Stomach (tissue), 9 donors: ENCODE results near the gene ZNF397. TPM values are rescaled to one million over a fixed set of nuclear protein-coding genes. Genes with fewer than 3 reads are reported as not detected.

ENCODE experiments used
- DNase-seq, 2 donors: peaks; one replicate each; pipeline versions ENCODE4 v3.0.0 to v3.0.0-alpha.2; 2013 to 2019
- H3K27ac ChIP-seq, 5 donors: fragments of 200-600 bp in 4 of 5; sonication (generic) in 4 of 5; one replicate each; pipeline ENCODE4 v1.5.1; 2013 to 2019; ENCODE audit warnings: mild to moderate bottlenecking in 1 of 5, moderate library complexity in 1 of 5
- H3K27me3 ChIP-seq, 3 donors: fragments of 200-600 bp; sonication (generic); one replicate each; pipeline ENCODE4 v1.5.1; 2017 to 2019; ENCODE audit warnings: mixed run types in 1 of 3
- H3K36me3 ChIP-seq, 4 donors: fragments of 200-600 bp; sonication (generic); 1 replicate in 3 of 4; 2 replicates in 1 of 4; pipeline ENCODE4 v1.5.1; 2016 to 2019
- H3K4me1 ChIP-seq, 4 donors: fragments of 200-600 bp; sonication (generic); one replicate each; pipeline ENCODE4 v1.5.1; 2016 to 2019
- H3K4me3 ChIP-seq, 4 donors: fragments of 200-600 bp; sonication (generic) in 3 of 4; one replicate each; pipeline ENCODE4 v1.5.1; 2016 to 2019; ENCODE audit warnings: mild to moderate bottlenecking in 1 of 4
- H3K9me3 ChIP-seq, 4 donors: fragments of 200-600 bp; sonication (generic); one replicate each; pipeline ENCODE4 v1.5.1; 2016 to 2019
- CTCF ChIP-seq, 7 experiments: fragments of 450-650 bp in 4 of 7; fragments of 200-600 bp in 3 of 7; sonication (generic) in 3 of 7; IDR thresholded peaks; one replicate each; pipeline ENCODE4 v1.5.1; 2016 to 2019; ENCODE audit warnings: antibody characterized with exemption in 7 of 7, control low read depth in 2 of 7, mild to moderate bottlenecking in 1 of 7
- EP300 ChIP-seq: sonication (generic); formaldehyde crosslinking; IDR thresholded peaks from one replicate; pipeline ENCODE4 v1.6.1; 2017; ENCODE audit warnings: antibody characterized with exemption
- POLR2A ChIP-seq, 4 donors: fragments of 450-650 bp; IDR thresholded peaks; one replicate each; pipeline ENCODE4 v1.6.1; 2016; ENCODE audit warnings: antibody characterized with exemption in 4 of 4, control low read depth in 2 of 4, mild to moderate bottlenecking in 1 of 4, moderate library complexity in 1 of 4
- POLR2AphosphoS5 ChIP-seq, 3 donors: sonication (generic); formaldehyde crosslinking; IDR thresholded peaks; one replicate each; pipeline ENCODE4 v1.6.1; 2016; ENCODE audit warnings: antibody characterized with exemption in 3 of 3
- WGBS, 5 donors: extraction: QIAGEN DNeasy Blood & Tissue Kit in 3 of 5; methylation state at CpG; one replicate each; pipeline versions ENCODE4 v1.1.5 to v1.1.7; 2013 to 2018; 5-methylcytosine and 5-hydroxymethylcytosine counted together
- intact Hi-C: fragments of 100-400 bp; cut with DNase I; formaldehyde crosslinking; loops from one replicate; pipeline ENCODE4 v1.15.1; 2023; ENCODE audit warnings: low total_unique reads
- polyA plus RNA-seq, 3 donors: library from polyadenylated mRNA; stranded (reverse); fragments of 200-250 nt; gene quantifications; one replicate each; pipeline ENCODE4 v1.2.3, GENCODE V29; 2013
- total RNA-seq, 5 donors: library from RNA; depleted of rRNA; stranded (reverse); fragments of >200 nt; gene quantifications; one replicate each; pipeline versions ENCODE4 v1.1.0 to v1.2.3, GENCODE V29; 2014 to 2016
- donor health status: healthy with polysubstance abuse.
- donor health status: Bipolar disorder and iron deficiency.
- donor health status: healthy.

ZNF397 gene
- total and polyA plus RNA-seq, 8 donors: 10.9 to 45.5 (median 21.4) TPM

- Histone ChIP-seq H3K27ac (peak overlapping the region; percentile 44 to 91 (median 82)), H3K4me3 (peak overlapping the region; percentile 57 to 73 (median 65)), H3K4me1 (peaks cover 0 to 12% (median 8%) of the 10 kb centered on the region in 4 donors), H3K27me3 (no peaks in the 10 kb centered on the region), H3K9me3 (peaks cover 0 to 7% (median 0%) of the 10 kb centered on the region in 4 donors), H3K36me3 (peaks cover 0 to 21% (median 15%) of the 10 kb centered on the region in 4 donors)
- no peak for TF ChIP-seq EP300
- TF ChIP-seq POLR2A (IDR thresholded peaks at IDR 0.05): no peak
- TF ChIP-seq POLR2AphosphoS5 (IDR thresholded peaks at IDR 0.05): no peak
- TF ChIP-seq CTCF (IDR thresholded peaks at IDR 0.05): no peak
- WGBS, 5 donors: 31 to 53% (median 37%) methylated on average over 29 to 30 of the region's 30 CpGs
- intact Hi-C loops: no loop called here
- peak in 1 of 2 donors; percentile 77 for DNase-seq
These were observed 27.0 kb downstream of the ZNF397 start for GRCh38 chr18:35267809-35268208.

- Histone ChIP-seq H3K27me3 (no peaks in the 10 kb centered on the region), H3K4me1 (peaks cover 0 to 12% (median 8%) of the 10 kb centered on the region in 4 donors), H3K9me3 (peaks cover 0 to 8% (median 0%) of the 10 kb centered on the region in 4 donors), H3K36me3 (peaks cover 0 to 10% (median 5%) of the 10 kb centered on the region in 4 donors), H3K4me3 (no peak overlapping the region), H3K27ac (no peak overlapping the region)
- no peak for DNase-seq
- WGBS, 5 donors: 67 to 94% (median 85%) methylated on average over 2 of the region's 2 CpGs
- TF ChIP-seq POLR2A (IDR thresholded peaks at IDR 0.05) (no peak), EP300 (no peak), POLR2AphosphoS5 (IDR thresholded peaks at IDR 0.05) (no peak), CTCF (IDR thresholded peaks at IDR 0.05) (no peak)
- intact Hi-C loops: no loop called here
These were observed 28.0 kb downstream of the ZNF397 start for GRCh38 chr18:35268821-35269220.

- WGBS, 5 donors: 92 to 97% (median 96%) methylated on average over 10 to 35 of the region's 35 CpGs
- peaks cover 0 to 6% (median 0%) of the 10 kb centered on the region in 4 donors for H3K36me3 ChIP-seq
- no peak overlapping the region for H3K27ac ChIP-seq
- DNase-seq: no peak
- H3K27me3 ChIP-seq: no peaks in the 10 kb centered on the region
- H3K9me3 ChIP-seq: peaks cover 0 to 13% (median 0%) of the 10 kb centered on the region in 4 donors
- H3K4me3 ChIP-seq: no peak overlapping the region
- intact Hi-C loops: no loop called here
- TF ChIP-seq POLR2A (IDR thresholded peaks at IDR 0.05) (no peak), EP300 (no peak), POLR2AphosphoS5 (IDR thresholded peaks at IDR 0.05) (no peak)
- H3K4me1 ChIP-seq: peaks cover 0 to 11% (median 8%) of the 10 kb centered on the region in 4 donors
These were observed 30.8 kb downstream of the ZNF397 start for GRCh38 chr18:35271656-35272055.

- 94 to 100% (median 97%) methylated on average over 3 of the region's 3 CpGs for WGBS, 5 donors
- TF ChIP-seq POLR2A (IDR thresholded peaks at IDR 0.05): no peak
- TF ChIP-seq CTCF (IDR thresholded peaks at IDR 0.05): no peak
- no peak for TF ChIP-seq POLR2AphosphoS5 (IDR thresholded peaks at IDR 0.05)
- TF ChIP-seq EP300: no peak
- no peaks in the 10 kb centered on the region for H3K36me3 ChIP-seq
- H3K27ac ChIP-seq: no peak overlapping the region
- intact Hi-C loops: no loop called here
- no peaks in the 10 kb centered on the region for H3K27me3 ChIP-seq
- no peaks in the 10 kb centered on the region for H3K4me1 ChIP-seq
- no peak overlapping the region for H3K4me3 ChIP-seq
- peaks cover 0 to 13% (median 0%) of the 10 kb centered on the region in 4 donors for H3K9me3 ChIP-seq
- no peak for DNase-seq
These were observed 35.4 kb downstream of the ZNF397 start for GRCh38 chr18:35276267-35276666.

- H3K4me3 ChIP-seq: no peak overlapping the region
- intact Hi-C loops: no loop called here
- no peak for TF ChIP-seq EP300
- no peak for TF ChIP-seq CTCF (IDR thresholded peaks at IDR 0.05)
- TF ChIP-seq POLR2A (IDR thresholded peaks at IDR 0.05): no peak
- no peak for TF ChIP-seq POLR2AphosphoS5 (IDR thresholded peaks at IDR 0.05)
- H3K27ac ChIP-seq: no peak overlapping the region
- no peaks in the 10 kb centered on the region for H3K36me3 ChIP-seq
- no peak for DNase-seq
- peaks cover 0 to 2% (median 0%) of the 10 kb centered on the region in 4 donors for H3K4me1 ChIP-seq
- H3K9me3 ChIP-seq: peaks cover 0 to 6% (median 0%) of the 10 kb centered on the region in 4 donors
- no peaks in the 10 kb centered on the region for H3K27me3 ChIP-seq
These were observed 36.8 kb downstream of the ZNF397 start for GRCh38 chr18:35277633-35278032.
